Gastrocnemius medialis (tissue), 4 donors: Measurements from ENCODE around the gene BRF1.

Experiments
- CTCF ChIP-seq, 5 experiments: fragments of 450-650 bp in 3 of 5; fragments of 200-600 bp in 2 of 5; sonication (generic) in 2 of 5; IDR thresholded peaks in 4 of 5; conservative IDR thresholded peaks in 1 of 5; 1 replicate in 4 of 5; 2 replicates in 1 of 5; pipeline ENCODE4 v1.5.1; 2016 to 2019; ENCODE audit warnings: antibody characterized with exemption in 5 of 5, mild to moderate bottlenecking in 3 of 5, moderate library complexity in 3 of 5
- POLR2A ChIP-seq, 2 donors: fragments of 450-650 bp; IDR thresholded peaks; one replicate each; pipeline ENCODE4 v1.6.1; 2017; ENCODE audit warnings: antibody characterized with exemption in 2 of 2, mild to moderate bottlenecking in 2 of 2, moderate library complexity in 2 of 2

GRCh38 chr14:105332350-105332874 lies 31.6 kb upstream of the BRF1 start:
- TF ChIP-seq CTCF (IDR thresholded peaks at IDR 0.05 in 4 of 5, conservative IDR thresholded peaks at IDR 0.05 in 1 of 5) (no peak), POLR2A (IDR thresholded peaks at IDR 0.05) (no peak)
